ENCODE results near the gene GPER1.
"Not testable (repeated sequence)": the region's sequence is repeated elsewhere in the genome, so short reads cannot be mapped to it uniquely, and the experiment has no call there.

The GPER1 gene

GRCh38 chr7:1131471-1132265, 43.8 kb downstream of the GPER1 start:
- Histone ChIP-seq H3K36me3 (ENCODE audit: control insufficient read depth, insufficient read depth, low read length) (no peaks in the 10 kb centered on the region), H3K4me3 (ENCODE audit: low read length) (no peak overlapping the region), H3K4me1 (ENCODE audit: control insufficient read depth, insufficient read depth, low read length) (no peaks in the 10 kb centered on the region), H3K9me3 (ENCODE audit: control insufficient read depth, insufficient read depth, low read length) (no peaks in the 10 kb centered on the region), H3K27ac (ENCODE audit: low read length) (no peak overlapping the region), H3K27me3 (ENCODE audit: control insufficient read depth, insufficient read depth, low read length) (no peaks in the 10 kb centered on the region)
- no peak for DNase-seq (ENCODE audit: low read depth, low spot score)
- WGBS (ENCODE audit: insufficient coverage, insufficient read length) = no CpG with 5 or more reads among the region's 2 CpGs

- no peaks in the 10 kb centered on the region for H3K27me3 ChIP-seq (ENCODE audit: control insufficient read depth, insufficient read depth, low read length)
- no CpG with 5 or more reads among the region's 7 CpGs for WGBS (ENCODE audit: insufficient coverage, insufficient read length)
- no peak overlapping the region for H3K27ac ChIP-seq (ENCODE audit: low read length)
- peaks cover 2% of the 10 kb centered on the region; the same call in 1 of the 2 replicates for H3K4me1 ChIP-seq (ENCODE audit: control insufficient read depth, insufficient read depth, low read length)
- H3K9me3 ChIP-seq (ENCODE audit: control insufficient read depth, insufficient read depth, low read length) = no peaks in the 10 kb centered on the region
- H3K36me3 ChIP-seq (ENCODE audit: control insufficient read depth, insufficient read depth, low read length) = no peaks in the 10 kb centered on the region
- H3K4me3 ChIP-seq (ENCODE audit: low read length) = no peak overlapping the region
- no peak for DNase-seq (ENCODE audit: low read depth, low spot score)
These were observed 47.0 kb downstream of the GPER1 start for GRCh38 chr7:1134951-1135350.

DNA sequence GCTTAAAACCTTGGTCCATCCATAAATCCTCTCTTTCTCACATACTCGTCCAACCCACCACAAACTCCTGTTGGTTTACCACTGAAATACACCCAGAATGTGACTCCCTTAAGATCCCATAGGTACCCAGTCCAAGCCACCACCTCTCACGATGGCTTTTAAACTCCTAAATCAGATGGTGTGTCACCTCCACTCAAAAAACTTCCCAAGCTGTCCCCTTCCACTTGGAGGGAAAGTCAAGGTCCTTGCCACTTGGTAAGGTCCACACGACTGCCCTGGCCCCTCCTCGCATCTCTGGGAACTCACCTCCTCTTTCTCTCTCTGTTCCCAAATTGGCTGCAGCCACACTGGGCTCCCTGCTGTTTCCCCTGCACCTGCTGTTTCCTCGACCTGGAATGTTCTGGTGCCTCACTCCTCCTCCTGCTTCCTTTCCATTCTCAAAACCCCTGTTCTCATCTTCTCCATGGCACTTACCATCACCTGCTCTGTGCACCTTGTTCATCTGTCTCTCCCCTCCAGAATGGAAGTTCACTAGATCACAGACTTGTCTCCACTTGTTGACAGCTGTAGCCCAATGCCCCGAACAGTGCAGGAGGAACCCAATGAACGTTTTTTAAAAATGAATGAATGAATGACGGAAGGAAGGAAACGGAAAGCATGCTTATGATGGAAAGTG, 49.1 kb downstream of the GPER1 start:
- peaks cover 2% of the 10 kb centered on the region; the same call in 1 of the 2 replicates for H3K4me1 ChIP-seq (ENCODE audit: control insufficient read depth, insufficient read depth, low read length)
- WGBS (ENCODE audit: insufficient coverage, insufficient read length) = no CpG with 5 or more reads among the region's 9 CpGs

DNA sequence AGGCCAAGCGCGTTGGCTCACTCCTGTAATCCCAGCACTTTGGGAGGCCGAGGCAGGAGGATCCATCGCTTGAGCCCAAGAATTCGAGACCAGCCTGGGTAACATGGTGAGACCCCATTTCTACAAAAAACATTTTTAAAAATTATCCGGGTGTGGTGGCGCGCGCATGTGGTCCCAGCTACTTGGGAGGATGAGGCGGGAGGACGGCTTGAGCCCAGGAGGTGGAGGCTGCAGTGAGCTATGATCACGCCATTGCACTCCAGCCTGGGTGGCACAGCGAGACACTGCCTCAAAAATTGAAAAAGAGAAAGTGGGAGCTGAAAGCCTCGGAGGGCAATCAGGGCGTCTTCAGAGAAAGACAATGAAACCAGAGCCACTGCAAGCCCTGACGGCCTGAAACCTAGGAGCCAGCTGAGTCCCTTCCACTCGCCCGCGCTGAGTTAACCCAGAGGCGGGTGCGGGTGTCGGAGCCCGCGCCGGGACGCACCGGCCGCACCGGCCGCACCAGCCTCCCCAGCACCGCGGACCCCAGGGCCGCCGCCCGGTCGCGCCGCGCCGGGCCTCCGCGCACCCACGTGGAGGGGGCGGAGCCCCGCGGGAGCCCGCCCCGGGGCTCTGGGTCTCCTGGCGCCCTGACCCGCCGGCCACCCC, 49.7 kb downstream of the GPER1 start:
- Histone ChIP-seq H3K27me3 (ENCODE audit: control insufficient read depth, insufficient read depth, low read length) (no peaks in the 10 kb centered on the region), H3K36me3 (ENCODE audit: control insufficient read depth, insufficient read depth, low read length) (no peaks in the 10 kb centered on the region), H3K27ac (ENCODE audit: low read length) (no peak overlapping the region), H3K4me1 (ENCODE audit: control insufficient read depth, insufficient read depth, low read length) (peaks cover 2% of the 10 kb centered on the region; the same call in 1 of the 2 replicates), H3K4me3 (ENCODE audit: low read length) (peak overlapping the region; percentile 86), H3K9me3 (ENCODE audit: control insufficient read depth, insufficient read depth, low read length) (no peaks in the 10 kb centered on the region)
- no CpG with 5 or more reads among the region's 51 CpGs for WGBS (ENCODE audit: insufficient coverage, insufficient read length)
- no peak for DNase-seq (ENCODE audit: low read depth, low spot score)

More for the DNA sequence above, 49.1 kb downstream of the GPER1 start:
- DNase-seq (ENCODE audit: low read depth, low spot score) = no peak
- H3K27ac ChIP-seq (ENCODE audit: low read length) = no peak overlapping the region
- no peaks in the 10 kb centered on the region for H3K27me3 ChIP-seq (ENCODE audit: control insufficient read depth, insufficient read depth, low read length)
- H3K36me3 ChIP-seq (ENCODE audit: control insufficient read depth, insufficient read depth, low read length) = no peaks in the 10 kb centered on the region
- H3K4me3 ChIP-seq (ENCODE audit: low read length) = peak overlapping the region; percentile 86; the same call in 1 of the 2 replicates
- no peaks in the 10 kb centered on the region for H3K9me3 ChIP-seq (ENCODE audit: control insufficient read depth, insufficient read depth, low read length)

DNA sequence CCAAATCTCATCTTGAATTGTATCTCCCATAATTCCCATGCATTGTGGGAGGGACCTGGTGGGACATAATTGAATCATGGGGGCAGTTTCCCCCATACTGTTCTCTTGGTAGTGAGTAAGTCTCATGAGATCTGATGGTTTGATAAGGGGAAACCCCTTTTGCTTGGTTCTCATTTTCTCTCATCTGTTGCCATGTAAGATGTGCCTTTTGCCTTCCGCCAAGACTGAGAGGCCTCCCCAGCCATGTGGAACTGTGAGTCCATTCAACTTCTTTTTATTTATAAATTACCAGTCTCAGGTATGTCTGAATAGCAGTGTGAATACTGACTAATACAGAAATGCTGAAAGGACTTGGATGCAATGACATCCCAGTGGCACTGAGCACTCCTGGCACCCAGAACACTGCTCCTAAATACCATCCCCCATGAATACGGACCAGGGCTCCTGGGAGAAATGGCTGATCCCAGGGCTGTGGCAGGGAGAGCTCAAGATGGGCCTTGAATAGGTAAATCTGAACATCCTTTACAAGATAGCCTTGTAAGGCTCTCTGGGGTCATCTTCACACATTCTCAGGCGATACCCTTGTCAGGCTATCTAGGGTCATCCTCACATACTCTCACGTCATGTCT, 52.7 kb downstream of the GPER1 start:
- H3K27ac ChIP-seq (ENCODE audit: low read length) = no peak overlapping the region
- DNase-seq (ENCODE audit: low read depth, low spot score) = no peak
- H3K4me1 ChIP-seq (ENCODE audit: control insufficient read depth, insufficient read depth, low read length) = peaks cover 2% of the 10 kb centered on the region; the same call in 1 of the 2 replicates
- no CpG with 5 or more reads among the region's 4 CpGs for WGBS (ENCODE audit: insufficient coverage, insufficient read length)
- no peak overlapping the region for H3K4me3 ChIP-seq (ENCODE audit: low read length)
- no peaks in the 10 kb centered on the region for H3K36me3 ChIP-seq (ENCODE audit: control insufficient read depth, insufficient read depth, low read length)
- H3K9me3 ChIP-seq (ENCODE audit: control insufficient read depth, insufficient read depth, low read length) = no peaks in the 10 kb centered on the region
- no peaks in the 10 kb centered on the region for H3K27me3 ChIP-seq (ENCODE audit: control insufficient read depth, insufficient read depth, low read length)

DNA sequence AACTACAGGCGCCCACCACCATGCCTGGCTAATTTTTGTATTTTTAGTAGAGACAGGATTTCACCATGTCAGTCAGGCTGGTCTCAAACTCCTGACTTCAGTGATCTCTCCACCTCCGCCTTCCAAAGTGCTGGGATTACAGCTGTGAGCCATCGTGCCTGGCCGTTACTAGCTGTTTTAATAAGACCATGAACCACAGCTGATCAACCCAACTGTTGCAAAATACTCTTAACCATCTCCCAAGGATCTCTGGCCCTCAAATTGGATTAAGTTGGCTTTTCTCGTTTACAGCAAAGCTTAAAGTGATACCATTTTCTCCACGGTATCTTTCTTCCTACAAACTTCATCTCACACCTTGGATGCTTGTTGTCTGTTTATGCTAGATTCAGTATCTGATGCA, 53.7 kb downstream of the GPER1 start:
- no peak for DNase-seq (ENCODE audit: low read depth, low spot score)
- no peaks in the 10 kb centered on the region for H3K36me3 ChIP-seq (ENCODE audit: control insufficient read depth, insufficient read depth, low read length)
- H3K27ac ChIP-seq (ENCODE audit: low read length) = no peak overlapping the region
- no CpG with 5 or more reads among the region's 6 CpGs for WGBS (ENCODE audit: insufficient coverage, insufficient read length)
- no peak overlapping the region for H3K4me3 ChIP-seq (ENCODE audit: low read length)
- no peaks in the 10 kb centered on the region for H3K9me3 ChIP-seq (ENCODE audit: control insufficient read depth, insufficient read depth, low read length)
- peaks cover 2% of the 10 kb centered on the region; the same call in 1 of the 2 replicates for H3K4me1 ChIP-seq (ENCODE audit: control insufficient read depth, insufficient read depth, low read length)
- H3K27me3 ChIP-seq (ENCODE audit: control insufficient read depth, insufficient read depth, low read length) = no peaks in the 10 kb centered on the region

DNA sequence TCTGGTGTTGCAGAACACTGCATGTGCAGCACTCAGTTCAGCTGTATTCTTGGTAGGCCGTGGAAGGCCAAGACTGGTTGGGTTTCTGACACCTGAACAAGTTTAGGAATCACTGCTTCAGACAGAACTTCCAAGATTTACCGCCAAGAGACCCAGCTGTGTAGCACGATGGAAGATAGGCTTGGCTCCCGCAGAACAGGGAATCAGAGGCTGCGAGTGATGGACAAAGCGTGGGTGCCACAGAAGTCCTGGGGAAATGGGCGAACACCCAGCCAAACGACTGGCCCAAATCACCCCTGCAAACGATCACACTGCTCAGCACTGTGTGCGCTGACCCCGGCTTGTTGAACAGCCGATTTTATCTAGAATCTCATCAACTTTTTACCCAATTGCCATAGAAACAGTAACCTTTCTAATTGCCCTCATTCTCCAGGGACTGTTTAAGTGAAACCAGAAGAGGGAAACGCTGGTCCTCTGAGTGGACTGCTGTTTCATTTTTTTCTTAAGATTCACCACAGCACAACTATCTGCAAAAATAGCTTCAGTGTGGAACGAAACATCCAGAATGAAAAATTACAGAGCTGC, 54.2 kb downstream of the GPER1 start:
- Histone ChIP-seq H3K27me3 (ENCODE audit: control insufficient read depth, insufficient read depth, low read length) (no peaks in the 10 kb centered on the region), H3K9me3 (ENCODE audit: control insufficient read depth, insufficient read depth, low read length) (no peaks in the 10 kb centered on the region), H3K36me3 (ENCODE audit: control insufficient read depth, insufficient read depth, low read length) (no peaks in the 10 kb centered on the region), H3K4me3 (ENCODE audit: low read length) (no peak overlapping the region), H3K27ac (ENCODE audit: low read length) (no peak overlapping the region), H3K4me1 (ENCODE audit: control insufficient read depth, insufficient read depth, low read length) (peaks cover 1% of the 10 kb centered on the region; the same call in 1 of the 2 replicates)
- DNase-seq (ENCODE audit: low read depth, low spot score) = no peak
- WGBS (ENCODE audit: insufficient coverage, insufficient read length) = no CpG with 5 or more reads among the region's 14 CpGs

DNA sequence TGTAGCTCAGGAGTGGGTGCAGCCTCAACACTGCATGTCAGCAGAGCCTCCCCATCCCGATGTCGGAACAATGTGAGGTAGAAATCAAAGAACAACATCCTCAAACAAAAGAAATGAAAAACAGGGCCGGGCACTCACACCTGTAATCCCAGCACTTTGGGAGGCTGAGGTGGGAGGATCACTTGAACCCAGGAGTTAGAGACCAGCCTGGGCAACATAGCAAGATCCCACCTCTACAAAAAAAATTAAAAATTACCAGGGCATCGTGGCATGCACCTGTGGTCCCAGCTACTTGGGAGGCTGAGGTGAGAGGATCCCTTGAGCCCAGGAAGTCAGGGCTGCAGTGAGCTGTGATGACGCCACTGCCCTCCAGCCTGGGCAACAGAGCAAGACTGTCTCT, 55.1 kb downstream of the GPER1 start:
- DNase-seq (ENCODE audit: low read depth, low spot score); H3K27ac ChIP-seq (ENCODE audit: low read length); H3K36me3 ChIP-seq (ENCODE audit: control insufficient read depth, insufficient read depth, low read length); H3K4me3 ChIP-seq (ENCODE audit: low read length); H3K27me3 ChIP-seq (ENCODE audit: control insufficient read depth, insufficient read depth, low read length); H3K9me3 ChIP-seq (ENCODE audit: control insufficient read depth, insufficient read depth, low read length); H3K4me1 ChIP-seq (ENCODE audit: control insufficient read depth, insufficient read depth, low read length): not testable (repeated sequence)
- no CpG with 5 or more reads among the region's 5 CpGs for WGBS (ENCODE audit: insufficient coverage, insufficient read length)
